NOMO-1 (cell line): ENCODE measurements around the gene FOSB.

ENCODE experiments used
- DNase-seq, 2 experiments: peaks; one replicate each; lab custom pipeline; 2025; ENCODE audit not compliant: unreplicated experiment in 2 of 2; lab: John Stamatoyannopoulos, UW

The FOSB gene

GRCh38 chr19:45467115-45467455 lies 711 bp upstream of the FOSB start:
- DNase-seq = no peak

GRCh38 chr19:45468159-45468651 lies 409 bp downstream of the FOSB start:
- DNase-seq = peak in 1 of 2 experiments; percentile 23

- no peak for DNase-seq
Measured at GRCh38 chr19:45468803-45469131, 971 bp downstream of the FOSB start.

GRCh38 chr19:45469132-45469944 lies 1.5 kb downstream of the FOSB start:
- peak; percentile 95 to 97 for DNase-seq

- DNase-seq = no peak
Measured at GRCh38 chr19:45469945-45470761, 2.4 kb downstream of the FOSB start.

- no peak for DNase-seq
Measured at GRCh38 chr19:45470762-45471081, 2.9 kb downstream of the FOSB start.

- DNase-seq = no peak
Measured at GRCh38 chr19:45471111-45471930, 3.5 kb downstream of the FOSB start.

- DNase-seq = no peak
Measured at GRCh38 chr19:45471931-45472562, 4.3 kb downstream of the FOSB start.

GRCh38 chr19:45472563-45473366 lies 5.0 kb downstream of the FOSB start:
- DNase-seq = no peak

- no peak for DNase-seq
Measured at GRCh38 chr19:45473367-45473681, 5.5 kb downstream of the FOSB start.

GRCh38 chr19:45473682-45474605 lies 6.1 kb downstream of the FOSB start:
- no peak for DNase-seq

GRCh38 chr19:45474606-45475521 lies 7.1 kb downstream of the FOSB start:
- DNase-seq = no peak

GRCh38 chr19:45475537-45476291 lies 7.9 kb downstream of the FOSB start:
- DNase-seq = no peak

- DNase-seq = no peak
Measured at GRCh38 chr19:45476304-45476703, 8.5 kb downstream of the FOSB start.

- DNase-seq = no peak
Measured at GRCh38 chr19:45477186-45477585, 9.4 kb downstream of the FOSB start.

- no peak for DNase-seq
Measured at GRCh38 chr19:45477713-45478453, 10.1 kb downstream of the FOSB start.
